ENCODE measurements around the gene CDC25B.
A peak's percentile ranks its signal among the peaks of the same experiment; 100 is the strongest.
"Not testable (repeated sequence)": the region's sequence is repeated elsewhere in the genome, so short reads cannot be mapped to it uniquely, and the experiment has no call there.

Gene CDC25B

GRCh38 chr20:3840201-3840600 lies 44.1 kb downstream of the CDC25B start:
- DNase-seq, result not testable (repeated sequence)

DNA sequence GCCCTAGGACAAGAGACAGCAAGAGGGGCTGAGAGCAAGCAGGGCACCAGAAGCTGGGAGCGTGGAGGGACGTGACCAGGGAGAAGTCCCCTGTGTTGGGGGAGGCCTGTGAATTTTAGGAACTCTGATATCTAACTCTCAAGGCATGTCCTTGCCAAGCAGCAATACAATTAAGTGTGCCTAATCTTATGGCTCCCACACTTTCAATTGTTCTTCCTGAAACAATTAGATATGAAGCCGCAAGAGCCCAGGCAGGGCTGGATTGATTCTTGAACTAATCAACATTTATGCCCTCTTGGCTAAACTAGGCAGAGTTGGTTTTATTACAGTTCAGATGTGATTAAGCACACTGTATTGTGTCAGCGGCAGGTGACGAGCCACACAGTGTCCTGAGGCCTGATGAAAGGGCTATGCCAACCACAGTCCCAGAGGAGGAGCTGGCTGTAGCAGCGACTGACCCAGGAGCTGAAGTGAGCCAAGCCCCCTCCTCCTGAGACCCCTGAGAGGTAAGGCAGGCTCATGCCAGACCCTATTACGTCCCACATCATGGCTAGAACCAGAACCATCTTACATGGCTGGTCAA lies 46.3 kb downstream of the CDC25B start:
- no peak for DNase-seq

DNA sequence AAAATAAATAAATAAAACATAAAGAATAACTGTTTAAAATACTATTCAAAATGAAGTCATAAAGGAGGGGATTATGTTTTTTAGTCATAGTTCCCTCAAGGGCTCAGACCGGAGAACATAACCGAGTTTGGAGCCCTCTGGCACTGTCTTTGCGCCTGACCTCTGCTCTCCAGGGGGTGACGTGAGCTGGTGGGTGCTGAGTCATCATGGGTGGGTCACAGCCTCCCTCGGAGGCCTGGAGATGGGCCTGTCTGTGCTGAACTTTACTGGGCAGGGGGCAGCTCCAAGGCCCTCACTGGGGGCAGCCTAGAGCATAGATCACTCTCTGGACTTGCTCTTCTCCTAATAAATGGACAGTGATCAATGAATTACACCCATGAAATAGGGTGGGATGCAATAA lies 47.4 kb downstream of the CDC25B start:
- no peak for DNase-seq

DNA sequence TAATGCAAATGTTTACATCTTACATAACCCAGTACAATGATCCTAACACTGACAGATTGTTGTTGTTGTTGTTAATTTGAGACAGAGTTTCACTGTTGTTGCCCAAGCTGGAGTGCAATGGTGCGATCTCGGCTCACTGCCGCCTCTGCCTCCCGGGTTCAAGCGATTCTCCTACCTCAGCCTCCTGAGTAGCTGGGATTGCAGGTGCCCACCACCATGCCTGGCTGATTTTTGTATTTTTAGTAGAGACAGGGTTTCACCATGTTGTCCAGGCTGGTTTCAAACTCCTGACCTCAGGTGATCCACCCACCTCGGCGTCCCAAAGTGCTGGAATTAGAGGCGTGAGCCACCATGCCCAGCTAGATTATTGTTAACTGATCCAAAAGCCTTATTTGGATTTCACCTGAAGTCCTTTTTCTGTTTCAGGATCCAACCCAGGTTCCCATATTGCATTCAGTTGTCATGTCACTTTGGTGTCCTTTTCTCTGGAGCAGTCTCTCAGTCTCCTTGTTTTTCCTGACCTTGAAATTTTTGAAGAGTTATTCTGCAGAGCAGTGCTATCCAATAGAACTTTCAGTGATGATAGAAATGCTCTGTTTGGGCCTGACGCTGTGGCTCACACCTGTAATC lies 48.0 kb downstream of the CDC25B start:
- DNase-seq, result not testable (repeated sequence)

DNA sequence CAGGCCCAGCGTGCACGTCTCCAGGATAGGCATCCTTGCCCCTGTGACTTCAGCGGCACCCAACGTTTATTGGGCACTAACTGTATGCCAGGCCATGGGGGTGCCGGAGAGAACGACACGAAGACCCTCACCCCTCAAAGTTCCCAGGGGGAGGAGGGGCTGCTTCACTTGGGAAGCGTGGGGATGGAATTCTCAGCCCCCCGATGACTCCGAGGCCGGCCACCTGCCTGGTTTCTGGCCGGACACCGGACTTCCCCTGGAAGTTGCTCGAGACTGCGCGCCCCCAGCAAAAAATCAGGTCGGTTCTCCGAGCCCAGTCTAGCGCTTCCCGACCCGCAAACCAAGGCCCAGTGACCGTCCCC lies 50.2 kb downstream of the CDC25B start:
- no peak for DNase-seq

GRCh38 chr20:3846740-3847428 lies 50.8 kb downstream of the CDC25B start, which contains the start of gene MAVS:
MAVS (plus strand) TSS chr20:3846834; CDS start chr20:3854625, 7,791 bp downstream.
- DNase-seq, result peak; percentile 71 to 82

DNA sequence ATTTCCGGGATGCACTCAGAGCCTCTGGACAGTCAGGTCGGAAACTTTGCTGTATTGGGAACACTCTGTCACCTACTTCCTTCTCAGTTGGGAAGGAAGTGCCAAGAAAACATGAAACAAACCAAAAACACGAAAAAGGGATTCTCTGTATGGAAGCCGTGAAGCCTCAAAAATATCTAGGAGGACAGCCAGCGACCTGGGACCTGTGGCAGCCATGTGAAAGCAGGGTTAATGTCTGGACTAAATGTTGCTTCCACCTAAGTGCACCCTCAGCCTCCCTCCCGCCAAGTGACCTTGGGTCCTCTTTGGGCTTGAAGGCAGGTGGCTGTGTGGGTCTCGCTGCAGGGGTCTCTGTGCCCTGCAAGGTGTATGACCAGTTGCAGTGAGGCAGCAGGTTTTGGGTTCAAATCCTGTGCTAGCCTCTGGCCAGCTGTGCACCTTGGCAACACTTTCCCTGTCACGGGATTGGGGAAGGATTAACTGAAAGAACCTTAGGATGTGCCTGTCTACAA lies 51.4 kb downstream of the CDC25B start:
- DNase-seq, result peak in 1 of 2 experiments; percentile 14

GRCh38 chr20:3848565-3848964 lies 52.5 kb downstream of the CDC25B start:
- no peak for DNase-seq

DNA sequence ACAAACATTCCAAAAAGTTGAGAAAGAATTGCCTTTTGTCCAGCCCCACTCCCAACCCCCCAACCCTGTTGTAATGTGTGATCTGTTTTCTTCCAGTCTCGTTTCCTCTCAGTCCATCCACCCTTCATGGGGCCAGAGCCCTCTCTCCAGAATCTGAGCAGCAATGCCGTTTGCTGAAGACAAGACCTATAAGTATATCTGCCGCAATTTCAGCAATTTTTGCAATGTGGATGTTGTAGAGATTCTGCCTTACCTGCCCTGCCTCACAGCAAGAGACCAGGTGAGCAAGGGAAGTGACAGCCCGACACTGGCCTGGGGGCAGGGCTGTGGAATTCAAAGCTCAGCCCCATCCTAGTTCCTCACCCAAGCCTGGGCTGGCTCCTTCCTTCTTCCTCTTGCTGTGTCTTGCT lies 58.4 kb downstream of the CDC25B start:
- DNase-seq, result peak; percentile 13 to 16

Measured in Kasumi-1 (cell line).